Mesodermal cell (in vitro differentiated cells): Measurements from ENCODE around the gene WWC2.
"Not testable (repeated sequence)": the region's sequence is repeated elsewhere in the genome, so short reads cannot be mapped to it uniquely, and the experiment has no call there.

Experiments used
- H3K27ac ChIP-seq: 2 replicates; pipeline ENCODE4 v1.7.0; 2013; ENCODE audit warnings: mild to moderate bottlenecking, low read depth, low read length, moderate library complexity; ENCODE audit not compliant: severe bottlenecking
- H3K36me3 ChIP-seq: 2 replicates; pipeline ENCODE4 v1.7.1; 2013; ENCODE audit warnings: mild to moderate bottlenecking, low read length, moderate library complexity; ENCODE audit not compliant: control insufficient read depth, insufficient read depth
- H3K4me1 ChIP-seq: one replicate; pipeline ENCODE4 v1.7.1; 2013; ENCODE audit warnings: mild to moderate bottlenecking, low read length; ENCODE audit not compliant: insufficient read depth, control insufficient read depth, poor library complexity, severe bottlenecking
- H3K4me3 ChIP-seq: 2 replicates; pipeline ENCODE4 v1.7.0; 2013; ENCODE audit warnings: low read length, control low read depth, mild to moderate bottlenecking; ENCODE audit not compliant: insufficient read depth, poor library complexity, severe bottlenecking; ENCODE audit errors: extremely low read depth
- H3K9me3 ChIP-seq: 2 replicates; pipeline ENCODE4 v1.7.1; 2013; ENCODE audit warnings: mild to moderate bottlenecking, low read length, moderate library complexity; ENCODE audit not compliant: control insufficient read depth
- WGBS, 2 experiments: methylation state at CpG; one replicate each; pipeline ENCODE4 v1.1.5; 2013; ENCODE audit warnings: missing lambda C conversion rate in 2 of 2; ENCODE audit not compliant: insufficient coverage in 2 of 2; 5-methylcytosine and 5-hydroxymethylcytosine counted together

WWC2 gene

GRCh38 chr4:183324056-183324455, 225.0 kb downstream of the WWC2 start:
- peaks cover 24% of the 10 kb centered on the region for H3K36me3 ChIP-seq
- 90 to 93% methylated on average over 8 to 10 of the region's 11 CpGs for WGBS, 2 experiments
- H3K9me3 ChIP-seq: peaks cover 18% of the 10 kb centered on the region
- H3K4me1 ChIP-seq, H3K4me3 ChIP-seq, H3K27ac ChIP-seq: not testable (repeated sequence)

GRCh38 chr4:183324619-183325018, 225.6 kb downstream of the WWC2 start:
- no peak overlapping the region for H3K27ac ChIP-seq
- H3K9me3 ChIP-seq: peaks cover 22% of the 10 kb centered on the region
- no peak overlapping the region for H3K4me3 ChIP-seq
- peaks cover 9% of the 10 kb centered on the region for H3K4me1 ChIP-seq
- WGBS, 2 experiments: 93 to 98% methylated on average over 5 of the region's 7 CpGs
- peaks cover 20% of the 10 kb centered on the region for H3K36me3 ChIP-seq

- H3K9me3 ChIP-seq: peaks cover 23% of the 10 kb centered on the region
- not testable (repeated sequence) for H3K4me3 ChIP-seq, H3K27ac ChIP-seq, H3K4me1 ChIP-seq, H3K36me3 ChIP-seq
- WGBS, 2 experiments: 89 to 100% methylated on average over 1 of the region's 6 CpGs
These were observed 227.3 kb downstream of the WWC2 start for GRCh38 chr4:183326387-183326786.

- Histone ChIP-seq H3K9me3 (peaks cover 23% of the 10 kb centered on the region), H3K4me1 (peaks cover 9% of the 10 kb centered on the region), H3K36me3 (peaks cover 7% of the 10 kb centered on the region), H3K27ac (no peak overlapping the region), H3K4me3 (no peak overlapping the region)
- WGBS, 2 experiments: 92 to 94% methylated on average over 2 of the region's 2 CpGs
These were observed 227.8 kb downstream of the WWC2 start for GRCh38 chr4:183326853-183327252.

GRCh38 chr4:183327827-183328226, 228.8 kb downstream of the WWC2 start:
- Histone ChIP-seq H3K4me1 (peaks cover 9% of the 10 kb centered on the region), H3K4me3 (no peak overlapping the region), H3K9me3 (peaks cover 23% of the 10 kb centered on the region), H3K36me3 (peaks cover 7% of the 10 kb centered on the region), H3K27ac (no peak overlapping the region)
- 95 to 96% methylated on average over 3 to 5 of the region's 7 CpGs for WGBS, 2 experiments

GRCh38 chr4:183328832-183329231, 229.8 kb downstream of the WWC2 start:
- H3K36me3 ChIP-seq: peaks cover 4% of the 10 kb centered on the region
- no peak overlapping the region for H3K4me3 ChIP-seq
- WGBS, 2 experiments: 84% methylated on average over 6 of the region's 7 CpGs
- H3K4me1 ChIP-seq: peaks cover 12% of the 10 kb centered on the region
- H3K27ac ChIP-seq: no peak overlapping the region
- H3K9me3 ChIP-seq: peaks cover 27% of the 10 kb centered on the region

GRCh38 chr4:183329244-183329643, 230.2 kb downstream of the WWC2 start:
- no peak overlapping the region for H3K4me3 ChIP-seq
- WGBS, 2 experiments: 89 to 100% methylated on average over 3 to 5 of the region's 6 CpGs
- H3K27ac ChIP-seq: no peak overlapping the region
- peaks cover 4% of the 10 kb centered on the region for H3K36me3 ChIP-seq
- H3K4me1 ChIP-seq: peaks cover 17% of the 10 kb centered on the region
- H3K9me3 ChIP-seq: peaks cover 27% of the 10 kb centered on the region

- Histone ChIP-seq H3K36me3 (peaks cover 4% of the 10 kb centered on the region), H3K27ac (no peak overlapping the region), H3K4me1 (peaks cover 18% of the 10 kb centered on the region), H3K9me3 (peaks cover 27% of the 10 kb centered on the region), H3K4me3 (no peak overlapping the region)
- 74 to 100% methylated on average over 1 to 8 of the region's 10 CpGs for WGBS, 2 experiments
These were observed 231.1 kb downstream of the WWC2 start for GRCh38 chr4:183329954-183330742.

- Histone ChIP-seq H3K36me3 (peaks cover under 1% of the 10 kb centered on the region), H3K27ac (no peak overlapping the region), H3K4me1 (peaks cover 22% of the 10 kb centered on the region), H3K4me3 (no peak overlapping the region), H3K9me3 (peaks cover 24% of the 10 kb centered on the region)
- 94 to 95% methylated on average over 2 of the region's 2 CpGs for WGBS, 2 experiments
These were observed 231.8 kb downstream of the WWC2 start for GRCh38 chr4:183330841-183331240.

GRCh38 chr4:183332447-183332846, 233.4 kb downstream of the WWC2 start:
- peaks cover 18% of the 10 kb centered on the region for H3K9me3 ChIP-seq
- H3K4me3 ChIP-seq: no peak overlapping the region
- peaks cover 28% of the 10 kb centered on the region for H3K4me1 ChIP-seq
- H3K27ac ChIP-seq: no peak overlapping the region
- 82 to 86% methylated on average over 10 of the region's 11 CpGs for WGBS, 2 experiments
- H3K36me3 ChIP-seq: no peaks in the 10 kb centered on the region

GRCh38 chr4:183333202-183333601, 234.1 kb downstream of the WWC2 start:
- Histone ChIP-seq H3K4me1 (peaks cover 27% of the 10 kb centered on the region), H3K4me3 (no peak overlapping the region), H3K36me3 (no peaks in the 10 kb centered on the region), H3K9me3 (peaks cover 18% of the 10 kb centered on the region), H3K27ac (no peak overlapping the region)
- 92 to 94% methylated on average over 8 of the region's 9 CpGs for WGBS, 2 experiments
